NT2/D1 (cell line): ENCODE results near the gene CEP104.

ENCODE experiments used
- YY1 ChIP-seq: IDR thresholded peaks from 2 replicates; pipeline ENCODE4 v1.6.1; 2011; ENCODE audit not compliant: insufficient read length, insufficient read depth
- ZNF274 ChIP-seq: IDR thresholded peaks from 2 replicates; pipeline ENCODE4 v1.6.1; 2011; ENCODE audit warnings: mild to moderate bottlenecking, low read depth, low read length

- TF ChIP-seq YY1, result no peak
- TF ChIP-seq ZNF274, result no peak
These were observed 49.1 kb upstream of the CEP104 start for GRCh38 chr1:3905953-3906671.
